GDM1 (cell line): ENCODE results near the gene TNS3.
"Not testable (repeated sequence)": the region's sequence is repeated elsewhere in the genome, so short reads cannot be mapped to it uniquely, and the experiment has no call there.

Source experiments
- DNase-seq: peaks from one replicate; lab custom pipeline; 2025; lab: John Stamatoyannopoulos, UW

The TNS3 gene

GRCh38 chr7:47472444-47473157, 109.3 kb downstream of the TNS3 start:
- no peak for DNase-seq

DNA sequence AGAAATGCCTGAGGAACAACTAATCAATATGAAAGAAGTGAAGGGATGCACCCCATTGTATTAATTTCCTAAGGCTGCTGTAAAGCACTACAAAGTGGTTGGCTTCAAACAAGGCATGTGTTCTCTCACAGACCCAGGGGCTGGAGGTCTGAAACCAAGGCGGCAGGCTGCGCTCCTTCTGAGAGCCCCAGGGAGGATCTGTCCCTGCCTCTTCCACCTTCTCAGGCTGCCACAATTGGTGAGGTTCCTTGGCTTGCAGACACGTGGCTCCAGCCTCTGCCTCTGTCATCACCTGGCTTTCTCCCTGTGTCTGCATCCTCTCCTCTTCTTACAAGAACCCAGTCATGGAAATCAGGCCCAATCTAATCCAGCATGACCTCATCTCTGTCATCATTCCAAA, 110.1 kb downstream of the TNS3 start:
- no peak for DNase-seq

- DNase-seq: no peak
Observed at GRCh38 chr7:47471358-47471703, 110.6 kb downstream of the TNS3 start.

DNA sequence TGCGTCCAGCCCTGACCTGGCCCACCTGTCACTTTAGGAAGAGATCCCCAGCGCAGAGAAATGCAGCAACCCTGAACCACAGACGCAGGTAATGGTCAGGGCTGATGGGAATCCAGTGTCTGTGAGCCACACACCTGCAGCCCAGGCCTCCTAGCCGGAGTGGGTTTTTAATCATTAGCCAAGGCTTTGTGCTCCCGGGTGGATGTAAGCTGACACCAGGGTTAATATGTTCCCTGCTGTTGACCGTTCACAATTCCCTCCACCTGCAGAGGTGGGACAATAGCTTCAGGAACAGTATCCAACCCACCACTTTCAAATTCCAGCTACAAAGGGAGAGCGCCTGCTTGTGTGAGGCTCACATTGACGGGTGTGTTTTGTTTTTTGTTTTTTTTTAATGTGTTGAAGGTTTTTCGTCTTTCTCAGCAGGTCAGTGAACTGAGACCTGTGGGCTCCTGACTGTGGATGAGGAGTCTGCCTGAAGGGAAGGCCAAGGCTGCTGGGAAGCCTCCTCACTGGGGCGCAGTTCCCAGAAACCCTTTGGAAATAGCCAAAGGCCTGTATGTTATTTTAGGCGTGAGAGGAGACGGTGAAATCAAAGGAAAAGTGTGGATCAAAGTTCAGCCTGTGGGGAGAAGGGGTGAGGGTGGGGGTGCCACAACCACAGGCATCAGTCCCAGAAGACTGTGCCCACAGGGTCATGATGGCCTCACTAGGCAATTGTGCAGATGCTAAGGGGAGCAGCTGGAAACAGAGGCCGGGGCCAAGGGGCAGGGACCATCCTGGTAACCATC, 111.1 kb downstream of the TNS3 start:
- DNase-seq: no peak

DNA sequence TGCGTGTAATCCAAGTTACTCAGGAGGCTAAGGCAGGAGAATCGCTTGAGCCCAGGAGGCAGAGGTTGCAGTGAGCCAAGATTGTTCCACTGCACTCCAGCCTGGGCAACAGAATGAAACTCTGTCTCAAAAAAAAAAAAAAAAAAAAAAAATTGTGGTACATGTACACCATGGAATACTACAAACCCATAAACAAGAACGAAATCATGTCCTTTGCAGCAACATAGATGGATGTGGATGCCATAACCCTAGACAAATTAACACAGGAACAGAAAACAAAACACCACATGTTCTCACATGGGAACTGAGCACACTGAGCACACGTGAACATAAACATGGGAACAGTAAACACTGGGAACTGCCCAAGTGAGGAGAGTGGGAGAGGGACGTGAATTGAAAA, 112.1 kb downstream of the TNS3 start:
- not testable (repeated sequence) for DNase-seq

DNA sequence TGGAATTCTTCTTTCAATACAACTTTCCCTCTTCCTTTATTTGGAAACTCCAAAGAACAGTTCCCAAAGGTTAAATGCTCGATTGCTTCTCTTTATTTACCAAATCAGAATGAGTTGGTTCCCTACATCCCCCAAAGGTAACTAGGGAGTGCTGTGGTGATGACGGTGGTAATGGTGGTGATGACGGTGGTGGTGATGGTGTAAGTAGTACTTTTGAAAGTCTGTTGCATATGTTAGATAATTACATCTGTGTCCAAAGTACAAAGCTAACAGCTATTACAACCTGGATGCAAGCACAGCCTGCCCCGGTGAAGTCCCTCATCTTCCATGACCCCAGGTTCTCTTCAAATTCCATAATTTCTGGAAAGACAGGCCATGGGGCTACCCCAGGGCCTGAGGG, 115.1 kb downstream of the TNS3 start:
- no peak for DNase-seq

GRCh38 chr7:47465191-47465590, 116.7 kb downstream of the TNS3 start:
- no peak for DNase-seq

DNA sequence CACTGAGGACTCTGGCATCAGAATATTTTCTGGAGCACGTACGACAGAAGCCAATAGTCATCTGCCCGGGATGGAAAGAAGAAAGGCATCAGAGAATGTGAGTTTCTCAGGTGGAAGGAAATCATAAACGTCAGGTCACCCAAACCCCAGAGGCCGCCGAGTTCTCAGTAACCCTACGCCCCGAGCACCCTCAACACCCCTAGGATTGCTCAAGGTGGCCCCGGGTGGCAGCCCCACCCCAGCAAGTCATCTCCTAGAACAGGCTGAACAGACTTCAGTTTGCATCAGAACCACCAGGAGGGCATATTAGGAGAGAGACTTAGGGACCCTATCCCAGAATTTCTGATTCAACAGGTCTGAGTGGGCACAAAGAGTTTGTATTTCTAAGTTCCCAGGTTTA, 117.6 kb downstream of the TNS3 start:
- no peak for DNase-seq

GRCh38 chr7:47461746-47462145, 120.2 kb downstream of the TNS3 start:
- no peak for DNase-seq

- no peak for DNase-seq
Observed at GRCh38 chr7:47461161-47461560, 120.8 kb downstream of the TNS3 start.

- no peak for DNase-seq
Observed at GRCh38 chr7:47460251-47460989, 121.5 kb downstream of the TNS3 start.

DNA sequence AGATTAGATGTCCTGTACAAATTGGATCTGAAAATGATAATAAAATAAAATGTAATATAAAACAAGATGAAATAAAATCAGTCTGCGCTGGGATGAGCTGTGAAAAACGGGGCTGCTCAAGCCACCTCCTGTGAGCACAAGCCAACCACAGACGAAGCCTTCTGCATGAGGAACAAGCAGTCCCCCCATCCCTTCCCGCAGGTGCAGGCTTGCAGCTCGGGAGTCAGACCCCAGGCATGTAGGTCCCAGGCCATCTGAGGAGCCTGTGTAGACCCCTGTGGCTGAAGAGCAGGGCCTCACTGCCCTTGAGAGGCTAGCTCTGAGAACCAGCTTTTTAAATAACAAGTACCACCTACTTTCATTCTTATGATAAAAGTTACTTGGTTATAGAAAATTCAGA, 123.4 kb downstream of the TNS3 start:
- DNase-seq: no peak

DNA sequence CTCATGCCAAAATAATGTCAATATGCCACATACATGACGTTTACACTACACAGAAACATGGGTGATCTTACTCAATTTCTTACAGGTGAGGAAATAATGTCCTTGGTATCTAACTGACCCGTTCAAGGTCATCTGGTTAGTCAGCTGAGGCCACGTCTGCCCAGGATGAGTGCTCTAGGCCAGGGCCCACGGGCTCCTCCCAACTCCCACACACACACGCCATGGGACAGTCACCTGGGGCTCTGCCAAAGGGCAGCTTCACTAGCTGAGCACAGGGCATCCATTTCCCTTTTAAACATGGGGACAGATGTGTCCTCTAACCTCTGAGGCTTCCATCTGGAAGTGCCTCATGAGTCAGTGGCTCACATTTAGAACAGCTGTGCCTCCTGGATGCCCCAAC, 123.9 kb downstream of the TNS3 start:
- DNase-seq: no peak

- no peak for DNase-seq
Observed at GRCh38 chr7:47456210-47456955, 125.5 kb downstream of the TNS3 start.

DNA sequence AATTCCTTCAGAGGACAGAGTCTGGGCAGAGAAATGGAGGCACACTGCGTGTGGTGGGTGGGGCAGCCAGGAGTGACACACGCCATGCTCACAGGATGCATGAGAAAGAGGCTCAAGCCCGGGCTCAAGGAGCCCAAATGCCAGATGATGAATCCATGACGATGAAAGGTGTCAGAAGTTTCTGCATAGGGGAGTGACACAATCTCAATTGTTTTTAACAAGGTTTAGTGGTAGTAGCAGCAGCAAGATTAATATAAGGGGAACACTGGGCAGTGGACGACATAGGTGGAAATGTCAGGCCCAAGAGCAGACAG, 126.1 kb downstream of the TNS3 start:
- DNase-seq: no peak

GRCh38 chr7:47454974-47455871, 126.7 kb downstream of the TNS3 start:
- DNase-seq: no peak

- no peak for DNase-seq
Observed at GRCh38 chr7:47454069-47454973, 127.6 kb downstream of the TNS3 start.

- no peak for DNase-seq
Observed at GRCh38 chr7:47453093-47454061, 128.5 kb downstream of the TNS3 start.

GRCh38 chr7:47452715-47453092, 129.2 kb downstream of the TNS3 start:
- no peak for DNase-seq
